ENCODE measurements around the gene PTP4A2.

The PTP4A2 gene

DNA sequence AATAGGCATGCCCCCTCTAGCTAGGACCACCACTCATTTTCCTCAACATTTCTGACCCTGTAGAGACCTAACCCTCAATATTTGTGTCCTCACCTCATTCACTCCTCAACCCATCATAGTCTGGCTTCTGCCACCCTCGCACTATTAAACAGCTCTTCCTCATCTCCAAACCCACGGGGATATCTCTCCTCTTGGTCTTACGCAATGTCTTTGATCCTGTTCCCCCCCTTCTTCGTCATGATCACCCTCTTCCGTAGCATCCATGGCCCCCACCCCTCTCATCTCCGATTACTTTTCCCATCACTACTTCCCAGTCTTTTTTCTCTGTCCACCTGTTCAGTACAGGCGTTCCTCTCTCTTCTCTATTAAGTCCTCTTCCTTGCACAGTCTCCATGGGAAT, 70.6 kb downstream of the PTP4A2 start:
- in situ Hi-C loops (cut with MboI; ENCODE audit: low sequenced_read_pairs), result no loop called here

DNA sequence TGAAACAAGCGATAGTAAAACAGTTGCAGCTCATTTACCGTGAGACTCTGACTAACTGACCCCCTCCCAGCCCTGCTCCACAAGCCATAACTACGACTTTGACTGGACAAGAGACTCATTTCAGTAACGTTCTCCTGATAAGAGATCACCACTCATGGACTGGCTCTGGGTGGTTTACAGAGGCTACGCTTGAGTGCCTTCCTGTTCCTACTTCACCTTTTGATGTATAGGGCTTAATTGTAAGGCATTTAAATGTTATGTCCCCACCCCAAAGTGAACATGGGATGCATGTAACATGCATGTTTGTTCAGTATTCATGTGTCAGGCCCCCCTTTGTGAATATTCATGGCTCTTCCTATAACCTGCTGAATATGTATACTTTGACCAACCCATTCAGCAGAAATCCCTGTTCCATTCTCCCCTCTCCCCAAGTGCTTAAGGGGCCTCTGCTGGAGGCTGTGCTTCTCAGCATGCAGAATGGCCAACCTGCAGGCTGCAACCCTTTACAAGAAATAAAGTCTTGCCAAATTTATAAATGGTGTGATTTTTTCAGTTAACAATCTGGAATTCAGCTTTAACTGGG, 71.6 kb downstream of the PTP4A2 start:
- in situ Hi-C loops (cut with MboI; ENCODE audit: low sequenced_read_pairs), result no loop called here

DNA sequence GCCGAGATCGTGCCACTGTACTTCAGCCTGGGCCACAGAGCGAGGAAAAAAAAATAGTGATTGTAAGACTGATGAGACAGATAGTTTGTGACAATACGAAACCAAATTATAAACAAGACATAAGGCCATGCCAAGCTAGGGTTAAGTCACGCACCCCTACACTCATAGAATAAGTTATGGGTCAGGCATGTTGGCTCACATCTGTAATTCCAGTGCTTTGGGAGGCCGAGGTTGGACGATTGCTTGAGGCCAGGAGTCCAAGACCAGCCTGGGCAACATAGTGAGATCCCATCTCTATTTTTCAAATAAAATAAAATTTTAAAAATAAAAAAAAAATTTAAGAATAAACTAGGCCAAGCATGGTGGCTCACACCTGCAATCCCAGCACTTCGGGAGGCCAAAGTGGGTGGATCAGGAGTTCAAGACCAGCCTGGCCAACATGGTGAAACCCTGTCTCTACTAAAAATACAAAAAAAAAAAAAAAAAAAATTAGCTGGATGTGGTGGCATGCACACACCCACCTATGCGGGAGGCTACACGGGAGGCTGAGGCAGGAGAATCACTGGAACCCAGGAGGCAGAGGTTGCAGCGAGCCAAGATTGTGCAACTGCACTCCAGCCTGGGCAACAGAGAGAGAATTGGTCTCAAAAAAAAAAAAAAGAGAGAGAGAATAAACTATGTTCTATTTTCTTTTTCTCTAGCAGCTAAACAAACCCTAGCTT, 72.3 kb downstream of the PTP4A2 start:
- in situ Hi-C loops (cut with MboI; ENCODE audit: low sequenced_read_pairs), result no loop called here

DNA sequence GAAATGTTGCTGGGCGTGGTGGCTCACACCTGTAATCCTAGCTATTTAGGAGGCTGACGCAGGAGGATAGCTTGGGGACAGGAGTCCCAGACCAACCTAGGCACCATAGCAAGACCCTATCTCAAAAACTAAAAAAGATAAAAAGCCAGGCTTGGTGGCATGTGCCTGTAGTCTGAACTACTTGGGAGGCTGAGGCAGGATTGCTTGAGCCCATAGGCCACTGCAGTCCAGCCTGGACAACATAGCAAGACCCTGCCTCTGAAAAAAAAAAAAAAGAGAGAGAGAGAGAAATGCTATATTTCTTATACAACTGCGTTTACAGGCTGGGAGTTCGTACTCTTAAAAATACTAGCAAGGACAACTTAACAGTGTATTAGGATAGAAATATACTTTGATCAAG, 76.1 kb downstream of the PTP4A2 start:
- in situ Hi-C loops (cut with MboI; ENCODE audit: low sequenced_read_pairs), result no loop called here

DNA sequence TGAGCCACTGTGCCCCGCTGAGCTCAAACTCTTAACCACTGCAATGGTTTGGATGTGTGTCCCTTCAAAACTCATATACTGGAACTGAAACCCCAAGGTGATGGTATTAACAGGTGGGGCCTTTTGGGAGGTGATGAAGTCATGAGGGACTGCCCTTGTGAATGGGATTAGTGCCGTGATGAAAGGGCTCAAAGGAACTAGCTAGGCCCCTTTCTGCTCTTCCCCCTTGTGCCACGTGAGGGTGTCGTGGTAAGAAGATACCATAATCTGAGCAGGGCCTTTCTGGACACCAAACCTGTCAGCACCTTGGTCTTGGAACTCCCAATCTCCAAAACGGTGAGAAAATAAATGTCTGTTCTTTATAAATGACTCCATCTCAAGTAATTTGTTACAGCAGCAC, 76.8 kb downstream of the PTP4A2 start:
- in situ Hi-C loops (cut with MboI; ENCODE audit: low sequenced_read_pairs), result no loop called here

DNA sequence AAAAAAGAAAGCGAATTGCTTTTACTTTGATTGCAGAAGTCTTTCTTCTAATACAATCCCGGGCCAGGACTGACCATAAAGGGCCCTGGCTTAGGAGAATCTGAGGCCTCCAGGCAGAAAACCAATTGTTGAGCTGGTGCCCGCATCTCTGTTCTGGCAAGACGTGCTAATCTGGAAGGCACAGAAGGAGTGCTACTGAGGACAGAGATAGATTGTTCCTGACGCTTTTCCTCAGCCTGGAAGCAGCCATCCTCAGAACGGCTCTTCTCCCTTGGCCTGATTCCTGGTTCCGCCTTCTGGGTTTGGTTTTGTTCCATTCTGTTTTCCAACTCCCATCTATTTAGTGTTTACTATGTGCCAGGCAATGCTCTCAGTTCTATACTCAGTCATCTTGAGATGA, 77.6 kb downstream of the PTP4A2 start:
- in situ Hi-C loops (cut with MboI; ENCODE audit: low sequenced_read_pairs), result no loop called here

DNA sequence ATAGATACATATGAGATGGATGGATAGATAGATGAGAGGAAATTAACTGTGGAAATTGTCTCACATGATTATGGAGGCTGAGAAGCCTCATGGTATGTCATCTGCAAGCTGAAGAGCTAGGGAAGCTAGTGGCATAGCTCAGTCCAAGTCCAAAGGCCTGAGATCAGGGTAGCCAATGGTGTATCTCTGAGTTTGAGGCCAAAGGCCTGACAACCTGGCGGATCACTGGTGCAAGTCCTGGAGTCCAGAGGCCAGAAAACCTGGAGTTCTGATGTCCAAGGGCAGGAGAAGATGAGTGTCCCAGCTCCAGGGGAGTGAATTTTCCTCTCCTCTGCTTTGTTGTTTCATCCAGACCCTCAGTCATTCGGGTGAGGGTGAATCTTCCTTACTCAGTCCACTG, 78.4 kb downstream of the PTP4A2 start:
- in situ Hi-C loops (cut with MboI; ENCODE audit: low sequenced_read_pairs), result no loop called here

DNA sequence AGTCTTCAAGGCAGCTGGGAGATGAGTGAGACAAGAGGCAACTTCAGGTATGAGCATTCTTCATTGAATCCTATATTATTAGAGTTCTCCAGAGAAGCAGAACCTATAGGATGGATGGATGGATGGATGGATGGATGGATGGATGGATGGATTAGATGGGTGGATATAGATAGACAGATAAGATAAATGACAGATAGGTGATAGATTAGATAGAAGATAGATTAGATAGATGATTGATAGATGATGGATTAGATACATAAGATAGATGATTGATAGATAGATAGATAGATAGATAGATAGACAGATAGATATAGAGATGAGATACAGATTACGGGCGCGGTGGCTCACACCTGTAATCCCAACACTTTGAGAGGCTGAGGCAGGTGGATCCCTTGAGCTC, 79.1 kb downstream of the PTP4A2 start:
- in situ Hi-C loops (cut with MboI; ENCODE audit: low sequenced_read_pairs), result no loop called here

DNA sequence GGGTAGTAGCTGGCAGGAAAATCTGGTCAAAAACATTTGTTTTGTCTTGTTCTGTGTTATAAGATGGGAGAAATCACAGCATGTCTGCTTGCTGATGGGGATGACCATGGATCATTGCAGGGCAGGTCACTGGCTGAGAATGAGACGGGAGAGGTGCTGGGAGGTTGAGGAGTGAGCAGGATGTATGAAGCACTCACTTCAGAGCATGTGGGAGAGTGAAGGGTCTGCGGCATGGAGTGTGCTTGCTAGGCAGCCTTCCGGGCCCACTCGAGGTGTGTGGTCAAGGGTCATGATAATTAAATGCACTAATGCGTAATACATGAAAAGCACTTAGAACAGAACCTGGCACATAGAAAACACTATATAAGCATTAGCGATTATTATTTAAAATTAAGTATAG, 80.3 kb downstream of the PTP4A2 start:
- in situ Hi-C loops (cut with MboI; ENCODE audit: low sequenced_read_pairs), result no loop called here
